ENCODE measurements around the gene GPATCH8.

GPATCH8 gene

GRCh38 chr17:44359006-44359405 is 144.2 kb downstream of the GPATCH8 start:
- no peak for DNase-seq (ENCODE audit: low read depth in 1 of 2, low spot score in 1 of 2)

GRCh38 chr17:44358066-44358465 is 145.1 kb downstream of the GPATCH8 start:
- no peak for DNase-seq (ENCODE audit: low read depth in 1 of 2, low spot score in 1 of 2)

GRCh38 chr17:44356241-44356640 is 147.0 kb downstream of the GPATCH8 start:
- no peak for DNase-seq (ENCODE audit: low read depth in 1 of 2, low spot score in 1 of 2)

GRCh38 chr17:44355642-44356099 is 147.5 kb downstream of the GPATCH8 start:
- no peak for DNase-seq (ENCODE audit: low read depth in 1 of 2, low spot score in 1 of 2)

DNA sequence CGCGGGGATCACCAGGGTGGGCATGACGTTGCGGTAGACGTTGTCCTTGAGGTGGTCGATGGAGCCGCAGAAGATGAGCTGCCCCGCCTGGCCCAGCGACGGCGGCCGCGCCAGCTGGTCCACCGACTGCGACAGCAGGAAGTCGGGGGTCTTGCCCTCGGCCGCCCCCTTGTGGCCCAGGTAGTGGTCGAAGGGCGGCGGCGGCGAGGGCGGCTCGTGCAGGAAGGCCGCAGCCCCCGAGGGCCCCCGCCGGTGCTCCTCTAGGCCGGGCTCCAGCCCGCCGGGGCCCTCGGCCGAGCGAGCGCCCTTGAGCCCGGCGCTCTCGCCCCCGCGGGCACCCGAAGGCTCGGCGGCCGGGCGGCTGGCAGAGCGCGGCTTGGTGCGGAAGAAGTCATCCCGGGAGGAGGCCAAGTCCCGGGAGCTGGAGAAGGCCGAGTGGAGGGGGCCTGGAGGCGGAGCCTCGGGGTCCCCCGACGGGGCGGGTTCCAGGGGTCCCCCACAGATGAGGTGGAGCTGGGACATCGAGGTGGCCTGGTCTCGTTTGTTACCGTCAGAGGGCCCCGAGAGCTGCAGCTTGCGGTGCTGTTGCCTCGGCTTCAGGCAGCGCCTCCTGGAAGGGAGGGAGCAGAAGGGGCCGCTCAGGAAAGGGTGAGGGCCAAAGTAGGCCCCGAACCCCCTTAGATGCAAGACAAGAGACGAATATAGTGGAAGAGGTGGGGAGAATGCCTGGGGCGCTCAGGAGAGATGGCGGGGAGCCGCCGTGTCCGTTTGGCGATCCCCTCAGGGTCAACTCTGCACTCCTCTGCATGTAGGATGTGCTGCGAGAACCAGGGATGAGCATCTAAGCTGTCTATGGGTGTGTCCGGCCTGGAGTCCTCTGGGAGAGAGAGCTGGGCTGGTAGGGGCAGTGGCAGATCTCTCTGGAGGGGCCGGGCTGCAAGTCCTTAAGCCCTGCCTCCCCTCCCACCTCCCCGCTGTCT is 148.3 kb downstream of the GPATCH8 start:
- peak; percentile 42 to 48 for DNase-seq (ENCODE audit: low read depth in 1 of 2, low spot score in 1 of 2)

- DNase-seq (ENCODE audit: low read depth in 1 of 2, low spot score in 1 of 2), result no peak
Measured at GRCh38 chr17:44353672-44354331, 149.4 kb downstream of the GPATCH8 start.

DNA sequence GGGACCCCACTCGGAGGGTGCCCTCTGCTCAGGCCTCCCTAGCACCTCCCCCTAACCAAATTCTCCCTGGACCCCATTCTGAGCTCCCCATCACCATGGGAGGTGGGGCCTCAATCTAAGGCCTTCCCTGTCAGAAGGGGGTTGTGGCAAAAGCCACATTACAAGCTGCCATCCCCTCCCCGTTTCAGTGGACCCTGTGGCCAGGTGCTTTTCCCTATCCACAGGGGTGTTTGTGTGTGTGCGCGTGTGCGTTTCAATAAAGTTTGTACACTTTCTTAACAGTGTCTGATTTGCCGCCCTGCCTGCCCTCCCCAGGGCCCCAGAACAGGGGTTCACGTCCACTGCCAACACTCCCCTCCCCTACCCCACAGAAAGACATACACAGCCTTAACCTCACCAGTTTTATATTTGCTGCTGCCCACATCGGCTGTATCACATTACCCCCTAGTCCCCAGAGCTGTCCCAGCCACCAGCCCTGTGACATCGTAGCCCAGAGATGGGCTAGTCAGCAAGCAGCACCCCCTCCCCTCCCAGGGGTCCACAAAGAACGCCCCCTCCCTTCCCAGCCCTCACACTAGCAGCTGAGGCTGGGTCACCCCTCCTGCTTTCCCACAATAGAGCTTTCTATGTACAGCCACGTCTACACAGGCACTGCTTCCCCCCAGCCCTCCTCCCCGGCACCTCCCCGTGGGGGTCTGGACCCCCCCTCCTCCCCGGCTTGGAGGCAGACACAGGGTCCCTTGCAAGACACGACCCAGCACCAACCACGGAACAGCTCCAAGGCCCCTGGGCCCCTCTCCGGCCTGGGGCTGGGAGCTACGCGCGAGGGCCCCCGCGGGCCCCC is 150.2 kb downstream of the GPATCH8 start:
- no peak for DNase-seq (ENCODE audit: low read depth in 1 of 2, low spot score in 1 of 2)

- DNase-seq (ENCODE audit: low read depth in 1 of 2, low spot score in 1 of 2), result no peak
Measured at GRCh38 chr17:44351961-44352827, 151.0 kb downstream of the GPATCH8 start.

DNA sequence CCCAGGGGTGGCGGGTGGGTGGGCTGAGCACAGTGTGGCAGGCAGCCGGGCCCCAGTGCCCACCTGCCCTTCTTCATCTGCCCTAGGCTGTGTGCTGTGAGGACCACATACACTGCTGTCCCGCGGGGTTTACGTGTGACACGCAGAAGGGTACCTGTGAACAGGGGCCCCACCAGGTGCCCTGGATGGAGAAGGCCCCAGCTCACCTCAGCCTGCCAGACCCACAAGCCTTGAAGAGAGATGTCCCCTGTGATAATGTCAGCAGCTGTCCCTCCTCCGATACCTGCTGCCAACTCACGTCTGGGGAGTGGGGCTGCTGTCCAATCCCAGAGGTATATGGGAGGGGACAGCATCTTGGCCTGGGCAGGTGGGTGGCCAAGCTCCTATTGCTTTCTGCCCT is 151.7 kb downstream of the GPATCH8 start:
- no peak for DNase-seq (ENCODE audit: low read depth in 1 of 2, low spot score in 1 of 2)

DNA sequence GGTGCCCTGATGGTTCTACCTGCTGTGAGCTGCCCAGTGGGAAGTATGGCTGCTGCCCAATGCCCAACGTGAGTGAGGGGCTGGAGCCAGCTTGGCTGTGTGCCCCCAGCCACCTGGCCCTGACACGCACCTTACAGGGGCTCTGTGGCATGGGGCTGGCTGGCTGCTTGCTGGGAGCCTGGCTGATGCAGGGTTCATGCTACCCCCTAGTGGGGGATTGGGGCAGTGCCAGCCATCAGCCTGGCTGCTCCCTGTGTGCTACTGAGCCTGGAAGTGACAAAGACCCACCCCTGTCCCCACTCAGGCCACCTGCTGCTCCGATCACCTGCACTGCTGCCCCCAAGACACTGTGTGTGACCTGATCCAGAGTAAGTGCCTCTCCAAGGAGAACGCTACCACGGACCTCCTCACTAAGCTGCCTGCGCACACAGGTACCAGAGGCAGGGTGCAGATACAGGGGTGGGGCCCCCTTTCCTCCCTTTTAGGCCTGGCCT is 152.4 kb downstream of the GPATCH8 start:
- peak; percentile 40 to 55 for DNase-seq (ENCODE audit: low read depth in 1 of 2, low spot score in 1 of 2)

DNA sequence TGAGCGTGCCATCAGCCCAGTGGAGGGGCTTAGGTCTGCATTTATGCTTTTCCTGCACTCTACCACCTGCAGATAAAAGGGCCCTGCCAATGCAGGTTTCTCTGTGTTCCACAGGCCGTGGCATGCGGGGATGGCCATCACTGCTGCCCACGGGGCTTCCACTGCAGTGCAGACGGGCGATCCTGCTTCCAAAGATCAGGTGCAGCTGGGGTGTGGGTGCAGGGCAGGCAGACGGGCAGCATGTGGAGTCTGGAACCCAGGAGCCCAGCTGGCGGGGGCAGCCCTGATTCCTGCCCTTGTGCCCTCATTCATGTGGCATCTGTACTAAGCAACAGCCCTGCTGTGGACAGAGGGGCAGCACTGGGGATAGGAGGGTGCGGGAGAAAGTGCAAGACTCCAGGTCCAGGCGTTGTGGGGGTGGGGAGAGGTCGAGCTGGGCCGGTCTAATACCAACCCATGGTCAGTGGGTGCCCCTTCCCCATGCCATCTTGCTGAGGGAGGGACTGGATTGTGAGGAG is 153.6 kb downstream of the GPATCH8 start:
- no peak for DNase-seq (ENCODE audit: low read depth in 1 of 2, low spot score in 1 of 2)

DNA sequence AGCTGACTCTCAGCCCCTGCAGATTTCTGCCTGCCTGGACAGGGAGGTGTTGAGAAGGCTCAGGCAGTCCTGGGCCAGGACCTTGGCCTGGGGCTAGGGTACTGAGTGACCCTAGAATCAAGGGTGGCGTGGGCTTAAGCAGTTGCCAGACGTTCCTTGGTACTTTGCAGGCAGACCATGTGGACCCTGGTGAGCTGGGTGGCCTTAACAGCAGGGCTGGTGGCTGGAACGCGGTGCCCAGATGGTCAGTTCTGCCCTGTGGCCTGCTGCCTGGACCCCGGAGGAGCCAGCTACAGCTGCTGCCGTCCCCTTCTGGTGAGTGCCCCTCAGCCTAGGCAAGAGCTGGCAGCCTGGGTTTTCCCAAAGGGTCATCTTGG is 154.2 kb downstream of the GPATCH8 start:
- no peak for DNase-seq (ENCODE audit: low read depth in 1 of 2, low spot score in 1 of 2)

GRCh38 chr17:44348234-44348987 is 154.8 kb downstream of the GPATCH8 start:
- no peak for DNase-seq (ENCODE audit: low read depth in 1 of 2, low spot score in 1 of 2)
